Measurements from ENCODE around the gene BTN3A1.

DNA sequence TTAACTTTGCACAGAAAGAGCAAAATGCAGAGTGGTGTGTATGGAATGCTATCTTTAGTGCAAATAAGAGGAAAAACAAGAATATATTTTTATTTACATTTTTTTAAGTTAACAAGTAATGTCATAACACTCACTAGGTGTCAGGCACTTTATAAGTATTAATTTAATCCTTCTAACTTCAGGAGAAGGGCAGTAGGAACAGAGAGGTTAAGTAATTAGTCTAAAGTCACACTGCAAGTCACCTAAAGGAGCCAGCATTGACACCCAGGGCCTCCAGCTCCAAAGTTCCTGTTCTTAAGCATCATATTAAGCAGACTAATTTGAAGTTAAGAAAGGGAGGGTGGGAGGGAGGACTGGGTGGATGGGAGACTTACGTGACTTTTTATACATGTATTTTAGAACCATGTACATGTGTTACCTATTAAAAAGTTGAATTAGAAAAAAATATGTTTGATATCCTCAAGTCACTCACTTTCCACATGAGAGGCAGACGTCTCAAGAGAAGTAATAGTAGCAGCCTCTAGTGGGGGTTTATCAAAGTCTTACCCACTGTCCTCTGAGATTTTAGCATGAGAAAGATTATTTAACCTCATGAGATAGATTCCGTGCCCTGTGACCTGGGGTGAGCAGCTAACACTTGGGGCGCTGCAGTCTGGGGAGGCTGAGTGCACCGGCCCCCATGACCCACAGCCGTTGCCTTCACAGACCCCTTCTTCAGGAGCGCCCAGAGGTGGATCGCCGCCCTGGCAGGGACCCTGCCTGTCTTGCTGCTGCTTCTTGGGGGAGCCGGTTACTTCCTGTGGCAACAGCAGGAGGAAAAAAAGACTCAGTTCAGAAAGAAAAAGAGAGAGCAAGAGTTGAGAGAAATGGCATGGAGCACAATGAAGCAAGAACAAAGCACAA, 7.0 kb downstream of the BTN3A1 start:
- TF ChIP-seq, protein P1, sequence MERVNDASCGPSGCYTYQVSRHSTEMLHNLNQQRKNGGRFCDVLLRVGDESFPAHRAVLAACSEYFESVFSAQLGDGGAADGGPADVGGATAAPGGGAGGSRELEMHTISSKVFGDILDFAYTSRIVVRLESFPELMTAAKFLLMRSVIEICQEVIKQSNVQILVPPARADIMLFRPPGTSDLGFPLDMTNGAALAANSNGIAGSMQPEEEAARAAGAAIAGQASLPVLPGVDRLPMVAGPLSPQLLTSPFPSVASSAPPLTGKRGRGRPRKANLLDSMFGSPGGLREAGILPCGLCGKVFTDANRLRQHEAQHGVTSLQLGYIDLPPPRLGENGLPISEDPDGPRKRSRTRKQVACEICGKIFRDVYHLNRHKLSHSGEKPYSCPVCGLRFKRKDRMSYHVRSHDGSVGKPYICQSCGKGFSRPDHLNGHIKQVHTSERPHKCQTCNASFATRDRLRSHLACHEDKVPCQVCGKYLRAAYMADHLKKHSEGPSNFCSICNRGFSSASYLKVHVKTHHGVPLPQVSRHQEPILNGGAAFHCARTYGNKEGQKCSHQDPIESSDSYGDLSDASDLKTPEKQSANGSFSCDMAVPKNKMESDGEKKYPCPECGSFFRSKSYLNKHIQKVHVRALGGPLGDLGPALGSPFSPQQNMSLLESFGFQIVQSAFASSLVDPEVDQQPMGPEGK (CRISPR knock-in tag; IDR thresholded peaks at IDR 0.05; ENCODE audit: borderline replicate concordance): no peak
- no peak for TF ChIP-seq GLIS3 (CRISPR knock-in tag; IDR thresholded peaks at IDR 0.05)
- TF ChIP-seq, protein P2, sequence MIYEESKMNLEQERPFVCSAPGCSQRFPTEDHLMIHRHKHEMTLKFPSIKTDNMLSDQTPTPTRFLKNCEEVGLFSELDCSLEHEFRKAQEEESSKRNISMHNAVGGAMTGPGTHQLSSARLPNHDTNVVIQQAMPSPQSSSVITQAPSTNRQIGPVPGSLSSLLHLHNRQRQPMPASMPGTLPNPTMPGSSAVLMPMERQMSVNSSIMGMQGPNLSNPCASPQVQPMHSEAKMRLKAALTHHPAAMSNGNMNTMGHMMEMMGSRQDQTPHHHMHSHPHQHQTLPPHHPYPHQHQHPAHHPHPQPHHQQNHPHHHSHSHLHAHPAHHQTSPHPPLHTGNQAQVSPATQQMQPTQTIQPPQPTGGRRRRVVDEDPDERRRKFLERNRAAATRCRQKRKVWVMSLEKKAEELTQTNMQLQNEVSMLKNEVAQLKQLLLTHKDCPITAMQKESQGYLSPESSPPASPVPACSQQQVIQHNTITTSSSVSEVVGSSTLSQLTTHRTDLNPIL (CRISPR knock-in tag; IDR thresholded peaks at IDR 0.05; ENCODE audit: low read depth): no peak
- no peak for TF ChIP-seq TOX (CRISPR knock-in tag; IDR thresholded peaks at IDR 0.05; ENCODE audit: borderline replicate concordance)
- no peak for TF ChIP-seq OSR1 (CRISPR knock-in tag; IDR thresholded peaks at IDR 0.05)
- no peak for TF ChIP-seq RARB (CRISPR knock-in tag; IDR thresholded peaks at IDR 0.05)
- no peak for TF ChIP-seq CSDC2 (CRISPR knock-in tag; IDR thresholded peaks at IDR 0.05)
- no peak for TF ChIP-seq ZFP30 (CRISPR knock-in tag; IDR thresholded peaks at IDR 0.05)
- no peak for TF ChIP-seq ZNF70 (CRISPR knock-in tag; IDR thresholded peaks at IDR 0.05)
- TF ChIP-seq ARNTL (CRISPR knock-in tag; IDR thresholded peaks at IDR 0.05; ENCODE audit: borderline replicate concordance, low read depth): no peak
- TF ChIP-seq TCF4 (CRISPR knock-in tag; IDR thresholded peaks at IDR 0.05; ENCODE audit: borderline replicate concordance): no peak
- no peak for TF ChIP-seq ZNF8 (CRISPR knock-in tag; IDR thresholded peaks at IDR 0.05)
- TF ChIP-seq ZFP3 (CRISPR knock-in tag; IDR thresholded peaks at IDR 0.05): no peak
- no peak for TF ChIP-seq ZC3H10 (CRISPR knock-in tag; IDR thresholded peaks at IDR 0.05)
